Activated CD4-positive, alpha-beta T cell treated with anti-CD3 and anti-CD28 coated beads for 24 hours (primary cell): Measurements from ENCODE around the gene SLC43A2.
"Not testable (repeated sequence)": the region's sequence is repeated elsewhere in the genome, so short reads cannot be mapped to it uniquely, and the experiment has no call there.

ENCODE experiments used
- DNase-seq, 2 donors: peaks; one replicate each; pipeline ENCODE4 v3.0.0-alpha.2; 2020; ENCODE audit warnings: low read depth in 2 of 2

Gene SLC43A2

GRCh38 chr17:1535737-1536136 is 92.9 kb downstream of the SLC43A2 start:
- DNase-seq, result no peak

- DNase-seq, result no peak
Observed at GRCh38 chr17:1533661-1534325, 94.8 kb downstream of the SLC43A2 start.

GRCh38 chr17:1532836-1533602 is 95.6 kb downstream of the SLC43A2 start:
- no peak for DNase-seq

- DNase-seq, result no peak
Observed at GRCh38 chr17:1529863-1530262, 98.8 kb downstream of the SLC43A2 start.

- DNase-seq, result not testable (repeated sequence)
Observed at GRCh38 chr17:1526876-1527275, 101.8 kb downstream of the SLC43A2 start.

- no peak for DNase-seq
Observed at GRCh38 chr17:1522626-1523025, 106.0 kb downstream of the SLC43A2 start.

- DNase-seq, result no peak
Observed at GRCh38 chr17:1521086-1521640, 107.5 kb downstream of the SLC43A2 start.

- no peak for DNase-seq
Observed at GRCh38 chr17:1519678-1520077, 109.0 kb downstream of the SLC43A2 start.
